HepG2 (cell line): ENCODE results near the gene MKS1.

Experiments used
- E2F1 ChIP-seq: sonication (generic); formaldehyde crosslinking; IDR thresholded peaks from 2 replicates; pipeline ENCODE4 v1.5.0; 2020; ENCODE audit warnings: missing genetic modification reagents
- E2F5 ChIP-seq: sonication (generic); formaldehyde crosslinking; conservative IDR thresholded peaks from 2 replicates; pipeline ENCODE4 v1.4.0; 2020; ENCODE audit warnings: missing genetic modification reagents
- FOXA1 ChIP-seq, 2 experiments: fragments of 450-650 bp in 1 of 2; sonication (generic) in 1 of 2; formaldehyde crosslinking in 1 of 2; IDR thresholded peaks; 2 replicates each; pipeline versions ENCODE4 v1.4.0 to v1.6.1; 2016 to 2020; ENCODE audit warnings: missing genetic modification reagents in 1 of 2
- MAZ ChIP-seq, 2 experiments: sonication (generic) in 1 of 2; formaldehyde crosslinking in 1 of 2; IDR thresholded peaks; 2 replicates each; pipeline versions ENCODE4 v1.5.0 to v1.6.1; 2012 to 2020; ENCODE audit warnings: low read depth in 2 of 2, mild to moderate bottlenecking in 2 of 2, borderline replicate concordance in 1 of 2, improper control_type of control experiment in 1 of 2, low read length in 1 of 2, missing genetic modification reagents in 1 of 2, moderate library complexity in 1 of 2
- PAXIP1 ChIP-seq: sonication (generic); formaldehyde crosslinking; conservative IDR thresholded peaks from 2 replicates; pipeline ENCODE4 v1.4.0; 2020; ENCODE audit warnings: mild to moderate bottlenecking, missing genetic modification reagents, moderate library complexity
- ZNF713 ChIP-seq: sonication (generic); formaldehyde crosslinking; IDR thresholded peaks from 2 replicates; pipeline ENCODE4 v1.4.0; 2020; ENCODE audit warnings: mild to moderate bottlenecking, missing genetic modification reagents
- ZNF747 ChIP-seq: sonication (generic); formaldehyde crosslinking; IDR thresholded peaks from 2 replicates; pipeline ENCODE4 v1.8.1; 2023; ENCODE audit warnings: missing genetic modification reagents, mild to moderate bottlenecking, borderline replicate concordance
- ZNF883 ChIP-seq: sonication (generic); formaldehyde crosslinking; IDR thresholded peaks from 2 replicates; pipeline ENCODE4 v1.5.1; 2020; ENCODE audit warnings: mild to moderate bottlenecking, missing genetic modification reagents; ENCODE audit errors: not compliant biosample characterization
- TF ChIP-seq, protein P1 (sequence below): sonication (generic); formaldehyde crosslinking; IDR thresholded peaks from 2 replicates; pipeline ENCODE4 v1.4.0; 2020; ENCODE audit warnings: missing genetic modification reagents, borderline replicate concordance

- TF ChIP-seq FOXA1 (IDR thresholded peaks at IDR 0.05) (no peak), FOXA1 (CRISPR knock-in tag; IDR thresholded peaks at IDR 0.05) (no peak), E2F1 (CRISPR knock-in tag) (no peak), ZNF713 (CRISPR knock-in tag) (no peak), ZNF747 (CRISPR knock-in tag) (no peak), MAZ (IDR thresholded peaks at IDR 0.05; ENCODE audit: borderline replicate concordance, low read depth, low read length) (no peak), MAZ (CRISPR knock-in tag; IDR thresholded peaks at IDR 0.05; ENCODE audit: low read depth) (no peak), ZNF883 (CRISPR knock-in tag) (no peak), E2F5 (CRISPR knock-in tag) (no peak), PAXIP1 (CRISPR knock-in tag) (no peak)
- TF ChIP-seq, protein P1, sequence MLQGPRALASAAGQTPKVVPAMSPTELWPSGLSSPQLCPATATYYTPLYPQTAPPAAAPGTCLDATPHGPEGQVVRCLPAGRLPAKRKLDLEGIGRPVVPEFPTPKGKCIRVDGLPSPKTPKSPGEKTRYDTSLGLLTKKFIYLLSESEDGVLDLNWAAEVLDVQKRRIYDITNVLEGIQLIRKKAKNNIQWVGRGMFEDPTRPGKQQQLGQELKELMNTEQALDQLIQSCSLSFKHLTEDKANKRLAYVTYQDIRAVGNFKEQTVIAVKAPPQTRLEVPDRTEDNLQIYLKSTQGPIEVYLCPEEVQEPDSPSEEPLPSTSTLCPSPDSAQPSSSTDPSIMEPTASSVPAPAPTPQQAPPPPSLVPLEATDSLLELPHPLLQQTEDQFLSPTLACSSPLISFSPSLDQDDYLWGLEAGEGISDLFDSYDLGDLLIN = no peak
These were observed 25.3 kb downstream of the MKS1 start for GRCh38 chr17:58193641-58194255.
